ENCODE data around the gene BRIP1. TPM values are rescaled to one million over a fixed set of nuclear protein-coding genes. Genes with fewer than 3 reads are reported as not detected.

Gene BRIP1
- total and polyA plus RNA-seq, 2 experiments from 2014 or later, result 8.0 to 23.1 TPM

GRCh38 chr17:61770043-61770442, 93.3 kb downstream of the BRIP1 start:
- TF ChIP-seq ZNF114 (CRISPR knock-in tag; IDR thresholded peaks at IDR 0.05) (no peak), EZH2phosphoT487 (IDR thresholded peaks at IDR 0.05; ENCODE audit: unreplicated experiment) (no peak), ETS1 (IDR thresholded peaks at IDR 0.05) (no peak), ZNF462 (CRISPR knock-in tag; IDR thresholded peaks at IDR 0.05) (no peak), NANOG (IDR thresholded peaks at IDR 0.05; ENCODE audit: borderline replicate concordance) (no peak), EZH2 (IDR thresholded peaks at IDR 0.05; ENCODE audit: low read depth, unreplicated experiment) (no peak), JUNB (IDR thresholded peaks at IDR 0.05; ENCODE audit: unreplicated experiment) (no peak), REST (IDR thresholded peaks at IDR 0.05; ENCODE audit: unreplicated experiment) (no peak), CTCF (conservative IDR thresholded peaks at IDR 0.05; ENCODE audit: low read depth in 2 of 2) (no peak), ZNF331 (CRISPR knock-in tag; IDR thresholded peaks at IDR 0.05; ENCODE audit: low read depth) (no peak)
- no peak overlapping the region for H3K4me3 ChIP-seq
- no peak overlapping the region for H3K4me3 Mint-ChIP-seq
- no peaks in the 10 kb centered on the region; the same call in 1 of the 2 replicates for H3K9me2 ChIP-seq (ENCODE audit: insufficient read depth)
- H3K27me3 ChIP-seq (ENCODE audit: insufficient read depth), result no peaks in the 10 kb centered on the region
- no peaks in the 10 kb centered on the region for H3K79me2 ChIP-seq (replicated peaks; ENCODE audit: insufficient read depth)
- H3K9me3 Mint-ChIP-seq, result peaks cover 23% of the 10 kb centered on the region
- peaks cover under 1% of the 10 kb centered on the region; the same call in 1 of the 2 replicates for H3K4me1 ChIP-seq (ENCODE audit: insufficient read depth)
- peaks cover under 1% of the 10 kb centered on the region; the same call in 1 of the 3 replicates for H3K4me1 Mint-ChIP-seq
- H3K27ac ChIP-seq (ENCODE audit: low read depth), result no peak overlapping the region
- no peaks in the 10 kb centered on the region for H3F3A ChIP-seq (replicated peaks; ENCODE audit: low read depth)
- no peak for DNase-seq (ENCODE audit: low spot score)
- H3K36me3 Mint-ChIP-seq (ENCODE audit: low read depth), result peaks cover 63% of the 10 kb centered on the region
- no peaks in the 10 kb centered on the region for H4K20me1 ChIP-seq (replicated peaks; ENCODE audit: insufficient read depth)
- no peak overlapping the region for H3K4me2 ChIP-seq
- no peak overlapping the region for H2AFZ ChIP-seq
- H3K27ac Mint-ChIP-seq, result no peak overlapping the region
- no peak for ATAC-seq
- H3K27me3 Mint-ChIP-seq (ENCODE audit: insufficient read depth, low read depth, poor library complexity), result no peaks in the 10 kb centered on the region
- peaks cover 11% of the 10 kb centered on the region; the same call in 1 of the 2 replicates for H3K36me3 ChIP-seq (ENCODE audit: insufficient read depth)

Measured in GM23338 (cell line).